NCI-H146 (cell line): Measurements from ENCODE around the gene ADRA2B.

Experiments
- DNase-seq: peaks from one replicate; lab custom pipeline; 2025; lab: John Stamatoyannopoulos, UW

ADRA2B gene

DNA sequence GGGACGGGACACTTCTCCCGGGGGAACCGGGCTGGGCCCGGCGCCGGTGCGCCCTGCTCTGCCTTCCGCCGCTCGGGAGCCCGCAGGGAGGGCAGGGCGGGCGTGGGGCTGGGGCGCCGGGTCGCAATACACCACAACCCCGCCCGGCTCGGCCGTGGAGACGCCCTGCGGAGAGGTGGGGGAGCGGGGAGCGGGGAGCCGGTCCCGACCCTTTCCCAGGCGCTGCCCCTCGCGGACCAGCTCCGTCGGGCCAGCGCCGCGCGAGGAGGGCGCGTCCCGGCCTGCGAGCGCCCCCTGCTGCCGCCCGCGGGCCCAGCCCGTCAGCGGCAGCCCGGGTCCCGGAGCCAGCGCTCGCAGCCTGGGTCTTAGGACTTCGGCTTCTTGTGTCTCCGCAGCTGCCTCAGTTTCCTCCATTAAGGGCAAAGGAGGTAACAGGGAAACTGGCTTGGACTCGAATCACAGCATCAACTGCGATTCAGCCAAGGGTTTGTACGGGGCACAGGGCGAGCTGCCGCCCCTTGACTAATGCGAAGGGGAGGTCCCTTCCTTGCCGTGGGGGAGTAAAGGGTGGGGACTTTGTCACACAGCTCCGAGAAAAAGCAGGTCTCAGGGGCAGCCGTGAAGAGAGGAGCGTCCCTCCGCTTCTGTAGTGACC is 635 bp upstream of the ADRA2B start:
- peak; percentile 55 for DNase-seq

DNA sequence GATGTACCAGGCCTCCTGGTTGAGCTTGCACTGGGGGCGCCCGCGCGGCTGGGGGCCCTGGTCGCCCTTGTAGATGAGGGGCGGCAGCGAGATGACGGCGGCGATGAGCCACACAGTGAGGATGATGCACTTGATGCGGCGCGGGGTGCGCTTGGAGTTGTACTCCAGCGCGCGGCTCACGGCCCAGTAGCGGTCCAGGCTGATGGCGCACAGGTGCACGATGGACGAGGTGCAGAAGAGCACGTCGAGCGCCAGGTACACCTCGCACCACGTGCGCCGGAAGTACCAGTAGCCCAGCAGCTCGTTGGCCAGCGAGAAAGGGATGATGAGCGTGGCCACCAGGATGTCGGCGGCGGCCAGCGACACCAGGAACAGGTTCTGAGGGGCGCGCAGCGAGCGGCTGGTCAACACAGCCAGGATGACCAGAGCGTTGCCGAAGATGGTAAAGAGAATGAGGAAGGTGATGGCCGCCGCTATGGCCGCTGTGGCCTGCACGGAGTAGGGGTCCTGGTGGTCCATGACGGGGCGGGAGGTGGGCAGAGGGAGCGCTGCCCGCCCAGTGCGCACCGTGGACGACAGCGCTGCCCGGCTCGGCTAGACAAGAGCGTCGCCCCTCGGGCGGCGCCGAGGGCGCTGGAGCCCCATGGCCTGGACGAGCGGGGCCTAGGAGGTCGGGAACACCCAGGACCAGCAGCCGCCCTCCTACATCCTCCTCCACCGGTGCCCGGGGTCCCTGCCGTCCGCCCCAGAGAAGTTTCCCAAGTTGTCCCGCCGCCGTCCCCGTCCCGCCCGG is 544 bp downstream of the ADRA2B start:
- DNase-seq: no peak

DNA sequence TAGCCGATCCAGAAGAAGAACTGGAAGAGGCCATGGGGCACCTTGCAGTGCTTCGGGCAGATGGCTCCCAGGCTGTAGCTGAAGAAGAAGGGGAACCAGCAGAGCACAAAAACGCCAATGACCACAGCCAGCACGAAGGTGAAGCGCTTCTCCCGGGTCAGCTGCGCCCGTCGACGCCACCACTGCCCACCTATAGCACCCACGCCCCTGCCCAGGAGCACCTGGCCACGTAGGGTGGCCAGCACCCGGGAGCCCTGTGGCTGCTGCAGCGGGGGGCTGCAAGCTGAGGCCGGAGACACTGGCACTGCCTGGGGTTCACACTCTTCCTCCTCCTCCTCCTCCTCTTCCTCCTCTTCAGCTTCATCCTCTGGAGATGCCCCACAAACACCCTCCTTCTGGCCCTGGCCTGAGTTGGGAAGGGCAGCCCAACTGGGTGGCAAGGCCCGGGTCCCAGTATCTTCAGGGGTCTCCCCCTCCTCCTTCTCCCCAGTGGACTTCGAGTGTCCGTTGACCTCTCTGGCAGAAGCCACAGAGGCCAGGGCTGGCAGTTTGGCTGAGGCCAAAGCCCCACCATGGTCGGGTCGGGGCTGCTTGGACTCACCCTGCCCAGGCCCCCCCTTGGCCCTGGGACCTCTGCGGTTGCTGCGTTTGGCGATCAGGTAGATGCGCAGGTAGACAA is 1.3 kb downstream of the ADRA2B start:
- DNase-seq: no peak

- no peak for DNase-seq
Measured at GRCh38 chr2:96114546-96114902, 1.8 kb downstream of the ADRA2B start.

GRCh38 chr2:96113951-96114350 is 2.4 kb downstream of the ADRA2B start:
- no peak for DNase-seq

GRCh38 chr2:96113367-96113677 is 3.0 kb downstream of the ADRA2B start:
- DNase-seq: no peak

DNA sequence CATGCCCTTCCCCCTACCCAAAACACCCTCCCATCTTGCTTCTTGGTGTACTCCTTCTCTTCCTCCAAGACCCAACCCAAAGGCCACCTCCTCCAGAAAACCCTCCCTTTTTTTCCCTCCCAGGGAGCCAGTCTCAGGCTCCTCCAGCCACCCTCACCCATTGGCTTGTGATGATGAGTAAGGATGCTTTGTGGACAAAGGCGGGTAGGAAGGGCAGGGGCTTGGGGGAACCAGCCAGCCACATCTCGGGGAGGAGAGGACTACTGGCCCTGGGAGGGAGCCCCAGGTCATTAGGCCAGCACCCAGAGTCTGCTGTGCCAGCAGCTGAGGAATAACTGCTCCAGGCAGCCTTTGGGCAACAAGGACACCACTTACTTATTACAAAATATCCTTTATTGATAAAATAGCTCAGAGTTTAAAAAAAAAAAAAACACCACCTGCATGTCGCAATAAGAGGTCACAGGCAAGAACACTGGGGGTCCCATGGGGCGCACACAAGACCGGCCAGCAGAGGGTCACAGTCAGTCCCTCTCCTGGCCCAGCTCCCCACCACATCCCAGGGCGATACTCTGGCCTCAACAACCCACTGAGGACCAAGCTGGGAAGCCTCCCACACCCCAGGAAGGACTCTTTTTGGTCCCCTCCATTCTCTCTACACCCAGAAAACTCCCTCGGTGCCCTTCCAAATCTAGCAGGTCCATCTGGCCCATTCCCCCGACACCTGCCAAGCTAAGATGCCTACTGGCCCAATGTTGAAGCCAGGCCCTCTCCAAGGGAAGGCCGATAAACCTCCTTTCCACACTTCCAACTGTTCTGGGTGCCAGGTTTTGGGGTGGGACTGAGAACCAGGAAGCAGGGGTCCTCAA is 3.6 kb downstream of the ADRA2B start:
- DNase-seq: no peak

- DNase-seq: no peak
Measured at GRCh38 chr2:96111823-96112500, 4.4 kb downstream of the ADRA2B start.

DNA sequence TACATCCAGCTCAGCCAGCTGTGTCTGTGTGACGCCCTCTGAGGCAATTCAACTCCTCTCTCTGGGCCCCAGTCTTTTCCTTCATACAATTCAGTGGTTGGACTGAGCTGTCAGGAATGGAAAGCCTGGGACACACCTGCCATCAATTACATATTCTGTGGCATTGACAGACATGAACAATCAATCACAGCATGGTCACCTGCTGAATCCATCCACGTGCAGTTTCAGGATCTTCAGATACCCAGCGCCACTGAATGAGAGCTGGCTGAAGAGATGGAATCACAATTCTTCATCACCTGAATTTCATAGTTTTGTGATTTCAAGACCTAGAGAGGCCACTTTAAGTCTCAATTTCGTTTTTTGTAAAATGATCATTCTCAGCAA is 5.1 kb downstream of the ADRA2B start:
- DNase-seq: peak; percentile 78

DNA sequence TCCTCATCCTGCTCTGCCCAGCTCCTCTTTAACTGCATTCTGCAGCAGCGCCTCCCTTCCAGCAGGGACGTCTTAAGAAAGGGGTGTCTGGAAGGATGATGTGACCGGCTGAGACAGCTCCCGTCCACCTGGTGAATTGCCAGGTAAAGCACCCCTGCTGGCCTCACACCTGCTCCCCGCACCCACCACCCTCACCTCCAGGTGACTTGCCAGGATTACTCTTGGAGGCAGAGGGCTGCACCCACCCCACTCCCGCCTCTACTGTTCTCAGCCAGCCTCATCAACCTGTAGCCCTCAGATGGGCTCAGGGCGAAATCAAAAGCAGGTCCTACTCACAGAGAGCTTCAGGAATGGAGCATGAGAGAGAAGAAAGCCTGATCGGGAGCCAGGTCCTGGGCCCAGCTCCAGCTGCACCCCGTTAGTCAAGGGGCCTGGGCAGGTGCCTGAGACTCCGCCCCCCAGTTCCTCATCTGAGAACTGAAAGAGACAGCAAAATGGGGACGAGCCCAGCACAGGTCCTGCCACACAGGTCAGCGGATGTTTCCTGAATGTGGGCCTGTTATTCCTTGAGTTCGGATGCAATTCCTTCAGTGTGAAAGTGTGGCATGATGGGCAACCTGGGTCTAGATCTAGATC is 5.6 kb downstream of the ADRA2B start:
- peak; percentile 31 for DNase-seq

DNA sequence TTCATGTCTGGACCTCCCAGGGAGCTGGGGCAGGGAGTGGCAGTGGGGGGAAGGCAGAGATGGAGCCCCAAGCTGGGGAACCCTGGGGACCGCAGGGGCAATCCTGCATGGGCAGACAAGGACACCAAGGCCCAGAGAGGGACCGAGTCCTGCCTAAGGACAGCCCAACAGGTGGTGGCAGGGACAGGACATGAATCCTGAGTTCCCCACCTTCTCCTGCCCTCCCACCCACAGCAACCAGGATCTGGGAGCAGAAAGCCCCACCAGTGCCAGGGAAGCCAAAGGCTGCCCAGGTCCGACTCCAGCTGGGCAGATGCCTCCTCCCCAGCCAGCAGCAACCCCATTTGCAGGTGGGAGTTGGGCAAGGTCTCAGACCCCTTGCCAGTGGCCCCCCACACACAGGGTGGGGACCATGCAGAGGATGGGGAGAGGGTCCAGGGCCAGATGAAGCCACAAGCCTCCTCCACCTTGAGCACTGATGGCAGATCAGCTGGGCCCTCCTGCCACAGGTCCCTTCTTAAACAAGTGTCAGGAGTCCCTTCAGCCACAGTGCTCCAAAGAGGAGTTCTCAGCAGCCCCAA is 6.3 kb downstream of the ADRA2B start:
- no peak for DNase-seq

- DNase-seq: no peak
Measured at GRCh38 chr2:96109361-96109680, 7.0 kb downstream of the ADRA2B start.

- no peak for DNase-seq
Measured at GRCh38 chr2:96108541-96109360, 7.6 kb downstream of the ADRA2B start.

DNA sequence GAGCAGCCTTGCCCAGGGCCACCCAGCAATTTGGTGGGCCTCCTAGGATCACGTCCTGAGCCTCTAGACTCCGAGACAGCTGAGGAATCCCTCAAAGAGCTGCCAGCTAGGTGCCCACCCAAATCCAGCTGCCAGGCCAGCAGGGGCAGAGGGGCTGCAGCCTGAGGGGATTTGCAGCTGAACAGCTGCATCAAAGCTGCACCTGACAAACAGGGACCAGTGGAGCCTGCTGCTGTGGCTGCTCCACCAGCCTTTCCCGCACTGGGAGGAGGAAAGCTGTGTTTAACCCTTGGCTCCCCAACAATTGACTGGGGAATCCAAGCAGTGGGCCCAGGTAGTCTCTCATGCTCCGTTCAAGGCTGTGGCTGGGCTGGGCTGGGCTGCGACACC is 8.2 kb downstream of the ADRA2B start:
- no peak for DNase-seq

- no peak for DNase-seq
Measured at GRCh38 chr2:96107708-96108065, 8.7 kb downstream of the ADRA2B start.

DNA sequence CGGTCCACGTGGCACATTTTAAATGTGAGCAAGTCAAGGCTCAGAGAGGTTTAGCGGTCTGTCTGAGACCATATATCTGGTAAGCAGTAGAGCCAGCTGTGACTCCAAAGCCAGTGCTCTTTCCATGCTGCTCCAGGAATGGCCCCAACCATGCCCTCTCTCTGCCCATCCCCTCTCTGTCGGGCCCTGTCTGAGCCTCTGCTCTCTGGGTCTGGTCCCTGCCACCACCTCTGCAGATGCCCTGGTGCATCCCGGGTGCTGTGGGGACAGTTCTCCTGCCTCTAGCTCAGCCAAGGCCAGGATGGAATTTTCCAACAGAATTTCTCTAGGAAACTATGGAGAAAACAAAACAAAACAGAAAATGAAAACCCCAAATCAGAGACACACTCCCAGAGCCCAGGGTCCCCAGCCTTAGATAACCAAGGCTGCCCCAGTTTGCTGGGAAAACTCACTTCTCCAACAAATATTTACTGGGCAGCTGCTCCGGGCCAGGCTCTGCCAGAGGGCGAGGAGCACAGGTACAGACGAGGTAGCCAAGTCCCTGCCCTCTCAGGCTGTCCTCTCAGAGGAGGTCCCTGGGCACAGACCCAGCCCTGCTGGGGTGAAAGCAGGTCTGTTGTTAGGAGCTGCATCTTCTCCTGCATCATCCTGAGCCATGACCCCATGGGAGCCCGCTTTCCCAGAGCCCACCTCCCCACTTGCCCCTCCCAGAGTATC is 9.2 kb downstream of the ADRA2B start:
- DNase-seq: no peak

DNA sequence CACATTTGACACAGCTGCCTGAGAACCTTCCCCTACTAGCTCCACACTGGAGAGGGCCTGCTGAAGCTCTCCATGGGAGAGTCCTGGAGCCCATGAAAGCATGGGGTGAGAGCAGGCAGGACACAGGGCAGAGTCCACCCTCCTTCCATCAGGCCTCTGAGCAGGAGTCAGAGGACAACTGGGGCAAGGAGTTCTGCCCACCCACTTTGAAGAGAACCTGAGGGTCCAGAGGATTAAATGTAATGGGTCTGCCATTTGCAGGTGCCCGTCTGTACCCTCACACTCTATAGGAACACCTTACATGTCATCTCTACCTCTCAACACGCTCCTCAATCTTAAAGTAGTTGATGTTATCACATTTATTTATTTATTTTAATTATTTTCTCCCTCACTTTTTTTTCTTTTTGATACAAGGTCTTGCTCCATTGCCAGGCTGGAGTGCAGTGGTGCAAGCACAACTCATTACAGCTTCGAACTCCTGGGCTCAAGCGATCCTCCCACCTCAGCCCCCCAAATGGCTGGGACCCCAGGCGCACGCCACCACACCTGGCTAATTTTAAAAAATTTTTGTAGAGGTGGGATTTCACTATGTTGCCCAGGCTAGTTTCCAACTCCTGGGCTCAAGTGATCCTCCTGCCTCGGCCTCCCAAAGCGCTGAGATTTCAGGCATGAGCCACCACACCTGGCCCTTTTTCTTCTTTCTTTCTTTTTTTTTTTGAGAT is 10.2 kb downstream of the ADRA2B start:
- no peak for DNase-seq

- DNase-seq: no peak
Measured at GRCh38 chr2:96105152-96105915, 11.0 kb downstream of the ADRA2B start.
